ENCODE measurements around the gene CEP192. TPM values are rescaled to one million over a fixed set of nuclear protein-coding genes. Genes with fewer than 3 reads are reported as not detected.

Gene CEP192
- total RNA-seq, 1 donor from 2014 or later, result 58.7 TPM

GRCh38 chr18:13099113-13099512 is 108.0 kb downstream of the CEP192 start:
- Mint-ChIP-seq H3K9me3 (no peaks in the 10 kb centered on the region), H3K27ac (no peak overlapping the region), H3K4me1 (no peaks in the 10 kb centered on the region), H3K36me3 (peaks cover 74% of the 10 kb centered on the region), H3K27me3 (ENCODE audit: insufficient read depth, low read depth) (peaks cover 3% of the 10 kb centered on the region), H3K4me3 (no peak overlapping the region)
- no peaks in the 10 kb centered on the region for H3K79me2 ChIP-seq (ENCODE audit: low read depth)
- no peaks in the 10 kb centered on the region for H3F3A ChIP-seq (ENCODE audit: low read depth)
- no peak overlapping the region for H3K4me2 ChIP-seq
- no peaks in the 10 kb centered on the region for H3K9me3 ChIP-seq (ENCODE audit: low read depth)
- H3K36me3 ChIP-seq, result peaks cover 28% of the 10 kb centered on the region
- no peak overlapping the region for H2AFZ ChIP-seq (replicated peaks)
- H3K27ac ChIP-seq, result no peak overlapping the region
- H3K4me3 ChIP-seq, result no peak overlapping the region
- H3K27me3 ChIP-seq, result no peaks in the 10 kb centered on the region
- DNase-seq (ENCODE audit: low spot score), result no peak
- no peak overlapping the region for H3K9ac ChIP-seq
- H3K4me1 ChIP-seq, result no peaks in the 10 kb centered on the region
- TF ChIP-seq CTCF (IDR thresholded peaks at IDR 0.05), result no peak
- TF ChIP-seq EZH2phosphoT487 (IDR thresholded peaks at IDR 0.05), result no peak
- TF ChIP-seq EZH2 (IDR thresholded peaks at IDR 0.05), result no peak
- H4K20me1 ChIP-seq (ENCODE audit: low read depth), result no peaks in the 10 kb centered on the region

- peaks cover 28% of the 10 kb centered on the region for H3K36me3 ChIP-seq
- peaks cover 70% of the 10 kb centered on the region for H3K36me3 Mint-ChIP-seq
- no peaks in the 10 kb centered on the region for H3K9me3 ChIP-seq (ENCODE audit: low read depth)
- H3K27ac Mint-ChIP-seq, result no peak overlapping the region
- no peaks in the 10 kb centered on the region for H3K4me1 ChIP-seq
- no peak for DNase-seq (ENCODE audit: low spot score)
- H3F3A ChIP-seq (ENCODE audit: low read depth), result no peaks in the 10 kb centered on the region
- peaks cover 3% of the 10 kb centered on the region for H3K27me3 Mint-ChIP-seq (ENCODE audit: insufficient read depth, low read depth)
- no peak overlapping the region for H3K27ac ChIP-seq
- no peak overlapping the region for H3K9ac ChIP-seq
- no peak overlapping the region for H2AFZ ChIP-seq (replicated peaks)
- no peaks in the 10 kb centered on the region for H3K9me3 Mint-ChIP-seq
- H4K20me1 ChIP-seq (ENCODE audit: low read depth), result no peaks in the 10 kb centered on the region
- no peak overlapping the region for H3K4me2 ChIP-seq
- no peak overlapping the region for H3K4me3 Mint-ChIP-seq
- H3K27me3 ChIP-seq, result no peaks in the 10 kb centered on the region
- no peaks in the 10 kb centered on the region for H3K4me1 Mint-ChIP-seq
- H3K4me3 ChIP-seq, result no peak overlapping the region
- TF ChIP-seq EZH2 (IDR thresholded peaks at IDR 0.05) (no peak), CTCF (IDR thresholded peaks at IDR 0.05) (no peak), EZH2phosphoT487 (IDR thresholded peaks at IDR 0.05) (no peak)
- no peaks in the 10 kb centered on the region for H3K79me2 ChIP-seq (ENCODE audit: low read depth)
Observed at GRCh38 chr18:13100942-13101658, 109.9 kb downstream of the CEP192 start.

GRCh38 chr18:13101659-13102197 is 110.6 kb downstream of the CEP192 start:
- Histone ChIP-seq H3K4me1 (no peaks in the 10 kb centered on the region), H3K27ac (no peak overlapping the region), H3K9ac (no peak overlapping the region), H3K4me2 (no peak overlapping the region), H3F3A (ENCODE audit: low read depth) (no peaks in the 10 kb centered on the region), H3K27me3 (no peaks in the 10 kb centered on the region), H3K9me3 (ENCODE audit: low read depth) (no peaks in the 10 kb centered on the region), H3K79me2 (ENCODE audit: low read depth) (no peaks in the 10 kb centered on the region), H4K20me1 (ENCODE audit: low read depth) (no peaks in the 10 kb centered on the region), H3K4me3 (no peak overlapping the region), H3K36me3 (peaks cover 28% of the 10 kb centered on the region), H2AFZ (replicated peaks) (no peak overlapping the region)
- H3K4me3 Mint-ChIP-seq, result no peak overlapping the region
- no peaks in the 10 kb centered on the region for H3K4me1 Mint-ChIP-seq
- peaks cover 71% of the 10 kb centered on the region for H3K36me3 Mint-ChIP-seq
- DNase-seq (ENCODE audit: low spot score), result no peak
- H3K27me3 Mint-ChIP-seq (ENCODE audit: insufficient read depth, low read depth), result peaks cover 3% of the 10 kb centered on the region
- H3K27ac Mint-ChIP-seq, result no peak overlapping the region
- H3K9me3 Mint-ChIP-seq, result no peaks in the 10 kb centered on the region
- TF ChIP-seq EZH2 (IDR thresholded peaks at IDR 0.05) (no peak), EZH2phosphoT487 (IDR thresholded peaks at IDR 0.05) (no peak)

GRCh38 chr18:13103366-13103765 is 112.2 kb downstream of the CEP192 start:
- peaks cover 4% of the 10 kb centered on the region for H3K9me3 Mint-ChIP-seq
- H3K9ac ChIP-seq, result no peak overlapping the region
- peaks cover 3% of the 10 kb centered on the region for H3K27me3 Mint-ChIP-seq (ENCODE audit: insufficient read depth, low read depth)
- DNase-seq (ENCODE audit: low spot score), result no peak
- H3K4me3 ChIP-seq, result no peak overlapping the region
- H4K20me1 ChIP-seq (ENCODE audit: low read depth), result no peaks in the 10 kb centered on the region
- H3K4me3 Mint-ChIP-seq, result no peak overlapping the region
- TF ChIP-seq EZH2 (IDR thresholded peaks at IDR 0.05) (no peak), CTCF (IDR thresholded peaks at IDR 0.05) (peak; percentile 39), EZH2phosphoT487 (IDR thresholded peaks at IDR 0.05) (no peak)
- H3K4me1 ChIP-seq, result no peaks in the 10 kb centered on the region
- no peak overlapping the region for H3K27ac ChIP-seq
- H3K36me3 Mint-ChIP-seq, result peaks cover 76% of the 10 kb centered on the region
- H2AFZ ChIP-seq (replicated peaks), result no peak overlapping the region
- H3K9me3 ChIP-seq (ENCODE audit: low read depth), result no peaks in the 10 kb centered on the region
- H3K79me2 ChIP-seq (ENCODE audit: low read depth), result no peaks in the 10 kb centered on the region
- no peaks in the 10 kb centered on the region for H3K4me1 Mint-ChIP-seq
- no peak overlapping the region for H3K27ac Mint-ChIP-seq
- H3K36me3 ChIP-seq, result peaks cover 37% of the 10 kb centered on the region
- H3K4me2 ChIP-seq, result no peak overlapping the region
- no peaks in the 10 kb centered on the region for H3F3A ChIP-seq (ENCODE audit: low read depth)
- no peaks in the 10 kb centered on the region for H3K27me3 ChIP-seq
